Measurements from ENCODE around the gene SDK2.

GRCh38 chr17:73519011-73519410 is 125.2 kb downstream of the SDK2 start:
- TF ChIP-seq CTCF (IDR thresholded peaks at IDR 0.05) (no peak), POLR2A (IDR thresholded peaks at IDR 0.05) (no peak)
